IMR-90 (cell line): ENCODE data around the gene ADM. TPM values are rescaled to one million over a fixed set of nuclear protein-coding genes. Genes with fewer than 3 reads are reported as not detected.

Experiments
- ATAC-seq: fragments of 200-7000 bp; cut with Tn5 transposase; 2 replicates; pipeline ENCODE4 v1.9.1; 2020; ENCODE audit warnings: low read depth, mild to moderate bottlenecking, moderate library complexity
- BruUV-seq: library from RNA; stranded (reverse); fragments of 400-500 nt; replicated peaks from 2 replicates; lab custom pipeline; 2021; lab: Mats Ljungman, UMichigan
- CTCF ChIA-PET: fragments of 300-600 bp; formaldehyde crosslinking; extraction: SDS; loops from one replicate; lab custom pipeline; 2021; ENCODE audit warnings: antibody characterized with exemption; lab: Yijun Ruan, JAX
- POLR2A ChIA-PET: fragments of 300-600 bp; sonication (Branson Sonifier 250); formaldehyde crosslinking; loops from one replicate; lab custom pipeline; 2022; ENCODE audit warnings: antibody characterized with exemption; ENCODE audit not compliant: unreplicated experiment; lab: Charles Lee
- DNase-seq: peaks from one replicate; pipeline ENCODE4 v3.0.0; 2013
- H2AFZ ChIP-seq: replicated peaks from 2 replicates; pipeline ENCODE3; 2013; ENCODE audit warnings: low read length, mild to moderate bottlenecking; ENCODE audit not compliant: poor library complexity
- H2AK5ac ChIP-seq: 2 replicates; pipeline ENCODE4 v1.6.1; 2013; ENCODE audit warnings: low read depth, low read length, inconsistent platforms
- H2AK9ac ChIP-seq: replicated peaks from 2 replicates; pipeline ENCODE3; 2013; ENCODE audit warnings: mild to moderate bottlenecking, low read depth, low read length, moderate library complexity; ENCODE audit not compliant: poor library complexity
- H2BK120ac ChIP-seq: 2 replicates; pipeline ENCODE4 v1.6.1; 2013; ENCODE audit warnings: low read depth, low read length, inconsistent platforms
- H2BK15ac ChIP-seq: 3 replicates; pipeline ENCODE4 v1.6.1; 2013; ENCODE audit warnings: low read depth, low read length, inconsistent platforms
- H2BK20ac ChIP-seq: 2 replicates; pipeline ENCODE4 v1.6.1; 2013; ENCODE audit warnings: low read depth, mild to moderate bottlenecking, inconsistent platforms, low read length, moderate library complexity
- H2BK5ac ChIP-seq: 2 replicates; pipeline ENCODE4 v1.6.1; 2013; ENCODE audit warnings: mild to moderate bottlenecking, low read depth, low read length, inconsistent platforms; ENCODE audit not compliant: poor library complexity, severe bottlenecking
- H3K14ac ChIP-seq: replicated peaks from 2 replicates; pipeline ENCODE4 v1.6.1; 2013; ENCODE audit warnings: low read depth, low read length, inconsistent platforms
- H3K18ac ChIP-seq: 2 replicates; pipeline ENCODE4 v1.6.1; 2013; ENCODE audit warnings: low read depth, low read length, control low read depth
- H3K23ac ChIP-seq: 2 replicates; pipeline ENCODE4 v1.6.1; 2013; ENCODE audit warnings: low read depth, low read length, inconsistent platforms
- H3K27ac ChIP-seq: 2 replicates; pipeline ENCODE4 v1.5.1; 2013; ENCODE audit warnings: mild to moderate bottlenecking, control low read depth, low read length; ENCODE audit not compliant: insufficient read depth
- H3K27me3 ChIP-seq: 2 replicates; pipeline ENCODE4 v1.6.1; 2013; ENCODE audit warnings: low read length; ENCODE audit not compliant: control insufficient read depth, insufficient read depth
- H3K36me3 ChIP-seq: 2 replicates; pipeline ENCODE4 v1.6.1; 2013; ENCODE audit warnings: low read length, mixed read lengths; ENCODE audit not compliant: control insufficient read depth, insufficient read depth
- H3K4ac ChIP-seq: 2 replicates; pipeline ENCODE4 v1.6.1; 2013; ENCODE audit warnings: low read depth, low read length, inconsistent platforms
- H3K4me1 ChIP-seq: 2 replicates; pipeline ENCODE4 v1.6.1; 2013; ENCODE audit warnings: low read length, mixed read lengths; ENCODE audit not compliant: control insufficient read depth, insufficient read depth
- H3K4me2 ChIP-seq: 2 replicates; pipeline ENCODE4 v1.6.1; 2013; ENCODE audit warnings: low read depth, mild to moderate bottlenecking, control low read depth, low read length, moderate library complexity
- H3K4me3 ChIP-seq: 2 replicates; pipeline ENCODE4 v1.5.1; 2013; ENCODE audit warnings: low read depth, mild to moderate bottlenecking, control low read depth, low read length, moderate library complexity; ENCODE audit not compliant: insufficient read depth
- H3K56ac ChIP-seq: 2 replicates; pipeline ENCODE4 v1.6.1; 2013; ENCODE audit warnings: low read length, inconsistent platforms; ENCODE audit not compliant: insufficient read depth; ENCODE audit errors: extremely low read depth
- H3K79me1 ChIP-seq, 2 experiments: 2 replicates each; pipeline ENCODE4 v1.6.1; 2013; ENCODE audit warnings: low read length in 2 of 2, inconsistent platforms in 1 of 2, low read depth in 1 of 2
- H3K9ac ChIP-seq: 2 replicates; pipeline ENCODE4 v1.6.1; 2013; ENCODE audit warnings: low read depth, low read length, control low read depth
- H3K9me1 ChIP-seq: 2 replicates; pipeline ENCODE4 v1.6.1; 2013; ENCODE audit warnings: low read length, inconsistent platforms; ENCODE audit not compliant: insufficient read depth
- H3K9me3 ChIP-seq: 2 replicates; pipeline ENCODE4 v1.6.1; 2013; ENCODE audit warnings: low read length; ENCODE audit not compliant: control insufficient read depth, insufficient read depth
- H4K20me1 ChIP-seq: 2 replicates; pipeline ENCODE4 v1.6.1; 2013; ENCODE audit warnings: low read length, inconsistent platforms; ENCODE audit not compliant: insufficient read depth
- H4K5ac ChIP-seq: 2 replicates; pipeline ENCODE4 v1.6.1; 2013; ENCODE audit warnings: mild to moderate bottlenecking, low read depth, low read length, control low read depth
- H4K8ac ChIP-seq, 2 experiments: 2 replicates each; pipeline ENCODE4 v1.6.1; 2013; ENCODE audit warnings: low read depth in 2 of 2, low read length in 2 of 2, control low read depth in 1 of 2, inconsistent platforms in 1 of 2
- H4K91ac ChIP-seq: 2 replicates; pipeline ENCODE4 v1.6.1; 2013; ENCODE audit warnings: low read depth, low read length, inconsistent platforms; ENCODE audit not compliant: insufficient read depth
- CEBPB ChIP-seq: IDR thresholded peaks from 2 replicates; pipeline ENCODE4 v1.6.1; 2012; ENCODE audit warnings: low read depth, low read length, improper control_type of control experiment
- dilution Hi-C: fragments of 300-500 bp; cut with HindIII; formaldehyde crosslinking; loops from one replicate; pipeline ENCODE4 v1.14.3; 2018; ENCODE audit warnings: low sequenced_read_pairs; ENCODE audit not compliant: unreplicated experiment
- in situ Hi-C: fragments of 300-500 bp; cut with MboI; formaldehyde crosslinking; loops from 3 replicates; pipeline ENCODE4 v1.14.3; 2019; ENCODE audit warnings: low sequenced_read_pairs, inconsistent platforms, mixed read lengths
- intact Hi-C: fragments of 100-400 bp; cut with micrococcal nuclease; formaldehyde crosslinking; loops from 2 replicates; pipeline ENCODE4 v1.10.0; 2022
- polyA plus RNA-seq, 3 experiments: library from polyadenylated mRNA; depleted of rRNA; stranded (reverse); fragments of >200 nt; gene quantifications; 2 replicates each; pipeline ENCODE4 v1.2.3, GENCODE V29; 2012; ENCODE audit warnings: low replicate concordance in 1 of 3
- total RNA-seq: library from RNA; depleted of rRNA; stranded (reverse); fragments of >200 nt; gene quantifications from 2 replicates; pipeline ENCODE4 v1.2.3, GENCODE V29; 2012
- TF ChIP-seq, protein P1 (sequence below): fragments of 150-350 bp; IDR thresholded peaks from 2 replicates; pipeline ENCODE4 v1.6.1; 2016; ENCODE audit warnings: low read depth, mild to moderate bottlenecking, low read length, moderate library complexity, borderline replicate concordance

The ADM gene
- total and polyA plus RNA-seq, 2 of the 4 experiments (the other 2 are of a cell fraction), result 357 to 559 TPM

DNA sequence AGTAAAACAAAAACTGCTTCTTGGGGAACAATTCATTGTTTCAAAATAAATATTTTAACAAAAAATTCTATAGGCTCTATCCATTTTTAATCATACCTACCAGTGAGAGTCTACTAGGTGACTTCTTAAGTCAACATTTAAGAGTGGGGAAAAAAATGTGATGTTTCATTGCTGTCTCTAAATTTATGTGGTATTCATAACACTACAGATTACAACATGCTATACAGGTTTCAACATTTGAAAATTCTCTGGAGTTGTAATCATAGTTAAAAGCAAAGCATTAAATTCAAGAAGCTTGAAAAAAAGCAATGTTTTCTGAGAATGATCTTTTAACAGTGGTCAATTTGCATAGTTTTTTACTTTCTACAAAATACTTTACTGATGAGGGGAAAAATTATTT is 29.2 kb upstream of the ADM start:
- CTCF ChIA-PET, result no interaction called here
- no peak overlapping the region for H4K8ac ChIP-seq
- no peak overlapping the region for H3K23ac ChIP-seq
- TF ChIP-seq CEBPB, result peak; percentile 41; the same call in 1 of the 2 replicates
- TF ChIP-seq, protein P1, sequence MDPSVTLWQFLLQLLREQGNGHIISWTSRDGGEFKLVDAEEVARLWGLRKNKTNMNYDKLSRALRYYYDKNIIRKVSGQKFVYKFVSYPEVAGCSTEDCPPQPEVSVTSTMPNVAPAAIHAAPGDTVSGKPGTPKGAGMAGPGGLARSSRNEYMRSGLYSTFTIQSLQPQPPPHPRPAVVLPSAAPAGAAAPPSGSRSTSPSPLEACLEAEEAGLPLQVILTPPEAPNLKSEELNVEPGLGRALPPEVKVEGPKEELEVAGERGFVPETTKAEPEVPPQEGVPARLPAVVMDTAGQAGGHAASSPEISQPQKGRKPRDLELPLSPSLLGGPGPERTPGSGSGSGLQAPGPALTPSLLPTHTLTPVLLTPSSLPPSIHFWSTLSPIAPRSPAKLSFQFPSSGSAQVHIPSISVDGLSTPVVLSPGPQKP, result no peak
- no peak overlapping the region for H2AK9ac ChIP-seq
- BruUV-seq, result no TSS peak
- H2AFZ ChIP-seq, result no peak overlapping the region
- H3K4ac ChIP-seq, result no peak overlapping the region
- no peaks in the 10 kb centered on the region for H3K9me3 ChIP-seq
- H3K79me1 ChIP-seq, result peaks cover 10 to 52% of the 10 kb centered on the region in 2 experiments
- POLR2A ChIA-PET, result no interaction called here
- no peak overlapping the region for H2BK15ac ChIP-seq
- H3K56ac ChIP-seq, result no peak overlapping the region
- H3K4me2 ChIP-seq, result no peak overlapping the region
- H2AK5ac ChIP-seq, result no peak overlapping the region
- no peaks in the 10 kb centered on the region for H3K36me3 ChIP-seq
- H3K9ac ChIP-seq, result no peak overlapping the region
- in situ Hi-C loops (no loop called here), intact Hi-C loops (no loop called here), dilution Hi-C loops (no loop called here)
- H3K27me3 ChIP-seq, result no peaks in the 10 kb centered on the region
- no peak overlapping the region for H3K14ac ChIP-seq
- H2BK120ac ChIP-seq, result no peak overlapping the region
- H4K5ac ChIP-seq, result no peak overlapping the region
- peaks cover 8% of the 10 kb centered on the region for H3K4me1 ChIP-seq
- no peak overlapping the region for H3K18ac ChIP-seq
- H3K27ac ChIP-seq, result no peak overlapping the region; the same call in 1 of the 2 replicates
- no peak overlapping the region for H2BK5ac ChIP-seq
- DNase-seq, result no peak
- ATAC-seq, result no peak; the same call in 1 of the 2 replicates
- H2BK20ac ChIP-seq, result no peak overlapping the region
- H3K9me1 ChIP-seq, result peaks cover 3% of the 10 kb centered on the region; the same call in 1 of the 2 replicates
- no peak overlapping the region for H4K91ac ChIP-seq
- H4K20me1 ChIP-seq, result peaks cover 5% of the 10 kb centered on the region; the same call in 1 of the 2 replicates
- no peak overlapping the region for H3K4me3 ChIP-seq
